ENCODE results near the gene KCNC1.

The KCNC1 gene

GRCh38 chr11:17774232-17775034 lies 39.9 kb downstream of the KCNC1 start:
- DNase-seq (ENCODE audit: low read depth) = no peak

- no peak for DNase-seq (ENCODE audit: low read depth)
These were observed 40.4 kb downstream of the KCNC1 start for GRCh38 chr11:17775035-17775348.

- no peak for DNase-seq (ENCODE audit: low read depth)
These were observed 41.1 kb downstream of the KCNC1 start for GRCh38 chr11:17775507-17776211.

GRCh38 chr11:17776212-17776875 lies 41.8 kb downstream of the KCNC1 start:
- DNase-seq (ENCODE audit: low read depth) = no peak

GRCh38 chr11:17777086-17777737 lies 42.6 kb downstream of the KCNC1 start:
- DNase-seq (ENCODE audit: low read depth) = no peak

- no peak for DNase-seq (ENCODE audit: low read depth)
These were observed 43.1 kb downstream of the KCNC1 start for GRCh38 chr11:17777738-17778091.

- no peak for DNase-seq (ENCODE audit: low read depth)
These were observed 43.8 kb downstream of the KCNC1 start for GRCh38 chr11:17778352-17778751.

GRCh38 chr11:17778956-17779860 lies 44.6 kb downstream of the KCNC1 start:
- DNase-seq (ENCODE audit: low read depth) = no peak

- DNase-seq (ENCODE audit: low read depth) = no peak
These were observed 45.4 kb downstream of the KCNC1 start for GRCh38 chr11:17779861-17780594.

- no peak for DNase-seq (ENCODE audit: low read depth)
These were observed 46.1 kb downstream of the KCNC1 start for GRCh38 chr11:17780668-17781067.

GRCh38 chr11:17781221-17781620 lies 46.6 kb downstream of the KCNC1 start:
- DNase-seq (ENCODE audit: low read depth) = no peak

- DNase-seq (ENCODE audit: low read depth) = no peak
These were observed 47.0 kb downstream of the KCNC1 start for GRCh38 chr11:17781626-17782025.

- no peak for DNase-seq (ENCODE audit: low read depth)
These were observed 47.6 kb downstream of the KCNC1 start for GRCh38 chr11:17782145-17782544.

- DNase-seq (ENCODE audit: low read depth) = no peak
These were observed 48.2 kb downstream of the KCNC1 start for GRCh38 chr11:17782603-17783337.

- DNase-seq (ENCODE audit: low read depth) = no peak
These were observed 49.3 kb downstream of the KCNC1 start for GRCh38 chr11:17783878-17784277.

GRCh38 chr11:17786824-17787525 lies 52.4 kb downstream of the KCNC1 start:
- DNase-seq (ENCODE audit: low read depth) = no peak

- DNase-seq (ENCODE audit: low read depth) = no peak
These were observed 53.5 kb downstream of the KCNC1 start for GRCh38 chr11:17788084-17788483.

GRCh38 chr11:17790453-17790852 lies 55.9 kb downstream of the KCNC1 start:
- no peak for DNase-seq (ENCODE audit: low read depth)

GRCh38 chr11:17791144-17791543 lies 56.6 kb downstream of the KCNC1 start:
- DNase-seq (ENCODE audit: low read depth) = no peak

GRCh38 chr11:17792161-17792560 lies 57.6 kb downstream of the KCNC1 start:
- DNase-seq (ENCODE audit: low read depth) = no peak
